Muscle of back (tissue), 11 donors: ENCODE results near the gene TIMM21. TPM values are rescaled to one million over a fixed set of nuclear protein-coding genes. Genes with fewer than 3 reads are reported as not detected.

Experiments used
- DNase-seq, 3 donors: peaks; one replicate each; pipeline versions ENCODE4 v3.0.0 to v3.0.0-alpha.2; 2013
- polyA plus RNA-seq, 10 donors: library from polyadenylated mRNA; unstranded; fragments of 120-200 nt; gene quantifications; one replicate each; pipeline ENCODE4 v1.2.1, GENCODE V29; 2013; ENCODE audit not compliant: insufficient read length in 10 of 10

The TIMM21 gene
- polyA plus RNA-seq, 10 donors, result 43.3 to 54.9 (median 47.5) TPM

DNA sequence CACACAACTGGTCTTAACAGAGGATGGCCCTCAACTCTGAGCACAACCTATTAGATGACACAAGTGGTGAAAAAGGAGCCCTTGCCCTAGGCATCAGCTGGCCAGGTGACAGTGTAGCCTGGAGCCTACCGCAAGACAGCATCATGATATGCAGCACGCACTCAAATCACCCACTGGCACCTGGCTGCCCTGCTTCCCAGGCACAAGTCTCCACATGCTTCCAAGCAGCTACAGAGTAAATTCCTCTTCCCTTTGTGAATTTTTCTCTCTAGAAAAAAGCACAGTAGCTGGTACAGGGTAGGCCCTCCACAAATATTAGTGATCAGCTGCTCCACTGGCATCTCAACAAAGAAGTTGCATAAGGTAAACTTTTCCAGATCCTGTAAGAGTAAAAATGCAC lies 6.7 kb upstream of the TIMM21 start:
- no peak for DNase-seq

DNA sequence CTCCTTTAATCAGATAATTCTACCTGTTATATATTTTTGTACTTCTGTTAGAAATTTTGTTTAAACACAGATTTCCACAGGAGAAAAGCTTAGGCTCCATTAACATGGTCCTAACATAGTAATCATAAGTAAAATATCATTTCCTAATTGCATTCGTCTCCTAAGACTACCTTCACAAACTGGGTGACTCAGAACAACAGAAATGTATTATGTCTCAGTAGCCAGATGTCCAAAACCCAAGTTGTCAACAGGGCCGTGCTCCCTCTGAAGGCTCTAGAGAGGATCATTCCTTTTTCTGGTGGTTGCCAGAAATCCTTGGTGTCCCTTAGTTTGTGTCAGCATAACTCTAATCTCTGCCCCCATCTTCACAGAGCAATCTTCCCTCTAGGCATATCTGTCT lies 6.1 kb upstream of the TIMM21 start:
- no peak for DNase-seq

DNA sequence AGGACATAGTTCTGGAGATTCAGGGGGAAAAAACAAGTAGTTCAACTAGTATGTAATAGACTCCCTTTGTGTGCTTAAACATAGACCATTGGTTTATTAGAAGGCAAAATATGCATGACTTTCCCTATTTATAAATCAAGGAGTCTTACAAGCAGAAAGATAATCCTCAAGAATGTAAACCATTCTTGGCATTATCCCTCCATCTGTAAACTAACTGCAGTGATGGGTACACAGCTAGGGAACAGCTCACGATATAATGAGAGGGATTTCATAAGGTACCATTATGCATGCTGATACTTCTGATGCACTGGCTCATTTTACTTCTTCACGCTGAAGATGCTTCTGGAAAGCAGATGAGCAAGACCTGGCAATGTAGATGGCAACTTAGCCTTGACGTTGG lies 1.6 kb upstream of the TIMM21 start:
- DNase-seq, result peak in 2 of 3 donors; percentile 10 to 25

DNA sequence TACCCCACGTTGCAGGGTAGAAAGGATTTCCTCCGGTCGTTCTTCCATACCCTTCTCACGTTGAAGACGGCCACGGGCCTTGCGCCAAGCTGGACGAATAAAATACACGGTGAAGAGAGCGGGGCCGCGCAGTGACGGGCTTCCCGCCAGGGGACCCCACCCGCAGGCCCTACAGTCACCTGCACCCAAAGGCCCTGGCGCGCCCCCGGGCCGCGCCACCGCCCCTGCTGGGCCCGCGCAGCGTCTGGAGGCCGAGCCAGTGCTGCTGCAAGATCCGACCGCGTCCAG lies 888 bp upstream of the TIMM21 start:
- no peak for DNase-seq

DNA sequence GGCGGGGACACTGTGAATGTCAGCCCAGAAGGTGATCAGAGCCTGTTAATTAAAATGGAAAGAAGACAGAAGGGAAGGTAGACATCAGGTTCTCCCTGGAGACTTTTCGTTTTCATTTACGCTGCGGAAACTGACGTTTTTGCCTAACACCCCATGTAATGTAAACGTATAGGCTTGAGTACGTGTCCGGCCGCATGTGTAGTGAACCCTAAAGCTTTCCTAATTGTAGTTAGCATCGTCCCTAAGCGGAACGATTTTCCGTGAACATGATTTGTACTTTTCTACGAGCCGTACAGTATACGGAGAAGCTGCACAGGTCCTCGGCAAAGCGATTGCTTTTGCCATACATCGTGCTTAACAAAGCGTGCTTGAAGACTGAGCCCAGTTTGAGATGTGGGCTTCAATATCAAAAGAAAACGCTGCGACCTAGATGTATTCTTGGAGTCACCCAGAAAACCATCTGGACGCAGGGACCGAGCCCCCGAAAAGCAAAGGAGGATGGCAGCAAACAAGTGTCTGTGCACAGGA lies 284 bp downstream of the TIMM21 start:
- DNase-seq, result no peak

DNA sequence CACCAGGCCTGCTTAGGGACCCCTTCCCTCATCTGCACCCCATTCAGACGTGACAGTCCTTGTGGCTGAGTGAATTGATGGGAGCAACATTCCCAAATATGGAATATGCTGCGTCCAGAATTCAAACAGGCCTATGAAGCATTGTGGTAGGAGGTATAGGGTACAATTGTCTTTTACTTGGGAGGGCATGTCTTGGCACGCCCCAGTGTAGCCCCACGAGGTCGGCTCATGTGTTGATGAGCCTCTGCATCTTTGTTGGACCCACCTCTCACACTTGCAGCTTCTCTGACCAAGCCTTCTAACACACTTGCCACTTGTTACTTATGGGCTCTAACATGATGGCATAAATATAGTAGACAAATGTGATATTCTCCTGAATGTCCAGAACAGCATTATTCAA lies 1.6 kb downstream of the TIMM21 start:
- no peak for DNase-seq

DNA sequence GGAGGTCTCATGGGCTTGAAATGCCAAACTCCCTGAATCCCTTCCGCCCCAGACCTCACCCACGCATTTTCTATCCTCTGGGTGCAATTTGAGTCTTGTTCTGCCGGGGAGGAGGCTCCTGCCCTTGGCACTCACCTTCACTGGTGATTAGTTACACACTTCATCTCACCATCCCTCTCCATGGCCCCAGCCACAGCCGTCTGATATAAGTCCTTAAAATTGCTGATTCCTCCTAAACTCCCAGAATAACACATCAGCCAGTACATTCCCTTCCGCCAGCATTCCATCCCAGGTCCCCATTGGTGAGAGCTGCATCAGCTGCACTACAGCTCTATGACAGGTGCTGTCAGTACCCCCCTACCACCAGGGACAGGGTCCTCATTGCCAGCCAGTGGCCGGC lies 3.9 kb downstream of the TIMM21 start:
- DNase-seq, result no peak

DNA sequence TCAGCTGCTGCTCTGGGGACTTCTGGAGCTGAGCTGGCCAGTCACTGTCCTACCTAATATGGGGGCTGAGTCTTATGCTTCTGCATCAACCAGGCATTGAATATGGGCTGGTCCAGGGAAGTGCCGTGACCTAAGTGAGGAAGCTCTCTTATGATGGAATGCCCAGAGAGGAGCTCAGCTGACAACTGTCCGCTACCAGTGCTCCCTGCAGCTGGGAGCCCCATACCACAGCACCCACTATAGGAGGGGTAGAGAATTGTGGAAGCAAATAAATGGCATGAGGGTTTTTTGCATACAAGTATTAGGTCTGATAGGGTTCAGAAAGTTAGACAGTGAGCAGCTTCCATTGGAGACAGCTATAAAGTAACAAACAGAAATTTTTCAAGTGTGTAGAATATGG lies 4.5 kb downstream of the TIMM21 start:
- no peak for DNase-seq

DNA sequence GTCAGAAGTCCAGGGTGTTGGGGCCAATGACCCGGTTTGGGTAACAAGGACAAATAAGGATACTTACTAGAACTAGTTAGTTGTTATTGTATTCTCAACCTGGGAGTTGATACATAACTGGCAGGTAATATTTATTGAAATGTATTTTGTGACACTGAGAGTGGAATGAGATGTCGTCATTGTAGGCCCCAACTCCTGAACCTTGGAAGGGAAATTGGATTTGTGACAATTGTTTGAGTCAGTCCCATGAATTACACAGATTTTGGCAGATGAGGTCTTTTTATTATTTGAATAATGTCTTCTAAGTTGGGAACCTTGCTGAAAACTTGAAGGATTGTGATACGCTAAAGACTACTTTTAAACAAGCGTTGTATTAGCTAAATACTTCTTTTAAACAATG lies 5.1 kb downstream of the TIMM21 start:
- no peak for DNase-seq

DNA sequence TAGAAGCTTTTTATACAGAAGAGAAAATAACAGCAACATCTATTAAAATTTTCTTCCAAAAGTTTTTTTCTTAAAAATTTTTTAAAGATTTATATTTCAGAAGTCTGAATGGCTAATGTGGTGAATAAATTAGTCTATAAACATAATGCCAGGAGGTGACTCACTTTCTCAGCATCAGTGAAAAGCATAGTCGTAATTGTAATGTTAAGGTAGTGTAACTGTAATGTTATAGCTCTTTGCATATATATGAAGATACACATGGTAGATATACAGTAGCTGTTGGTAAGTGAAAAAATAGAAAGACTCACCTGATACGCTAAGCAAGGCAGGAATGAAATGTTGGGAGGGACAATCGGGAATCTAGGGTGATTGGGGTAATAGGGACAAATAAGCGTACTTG lies 5.5 kb downstream of the TIMM21 start:
- no peak for DNase-seq

DNA sequence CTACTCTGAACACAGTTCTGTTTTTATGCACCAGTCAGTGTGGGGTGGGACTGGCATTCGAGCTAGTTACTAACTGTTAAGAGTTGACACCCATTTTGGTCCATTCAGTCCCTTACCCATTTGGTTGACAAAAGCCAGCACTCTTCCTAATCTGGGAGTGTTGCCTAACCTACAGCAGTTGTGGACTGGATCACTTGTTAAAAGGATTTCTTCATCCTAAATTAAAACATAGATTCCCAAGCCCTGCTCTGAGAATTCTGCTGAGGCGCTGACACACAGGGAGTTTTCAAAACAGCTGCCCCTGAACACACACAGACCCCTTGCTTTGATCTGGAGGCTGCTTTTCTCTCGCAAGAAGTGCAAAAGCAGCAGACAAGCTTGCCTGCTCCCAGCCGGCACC lies 6.4 kb downstream of the TIMM21 start:
- DNase-seq, result no peak

DNA sequence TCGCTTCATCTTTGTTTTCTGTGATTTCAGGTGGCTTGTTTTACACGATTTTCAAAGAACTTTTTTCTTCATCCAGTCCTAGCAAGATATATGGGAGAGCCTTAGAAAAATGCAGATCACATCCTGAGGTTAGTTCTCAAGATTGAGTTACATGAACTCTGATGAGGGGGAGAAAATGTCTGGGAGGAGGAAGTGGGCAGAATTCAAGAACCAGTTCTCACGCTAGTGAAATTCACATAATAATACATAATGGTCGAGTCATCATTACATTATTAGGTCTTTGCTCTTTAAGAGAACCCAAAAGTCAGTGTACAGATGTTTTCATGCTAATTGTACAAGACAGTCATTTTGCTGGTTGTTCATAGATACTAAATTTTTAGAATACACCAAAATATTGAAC lies 7.0 kb downstream of the TIMM21 start:
- no peak for DNase-seq

DNA sequence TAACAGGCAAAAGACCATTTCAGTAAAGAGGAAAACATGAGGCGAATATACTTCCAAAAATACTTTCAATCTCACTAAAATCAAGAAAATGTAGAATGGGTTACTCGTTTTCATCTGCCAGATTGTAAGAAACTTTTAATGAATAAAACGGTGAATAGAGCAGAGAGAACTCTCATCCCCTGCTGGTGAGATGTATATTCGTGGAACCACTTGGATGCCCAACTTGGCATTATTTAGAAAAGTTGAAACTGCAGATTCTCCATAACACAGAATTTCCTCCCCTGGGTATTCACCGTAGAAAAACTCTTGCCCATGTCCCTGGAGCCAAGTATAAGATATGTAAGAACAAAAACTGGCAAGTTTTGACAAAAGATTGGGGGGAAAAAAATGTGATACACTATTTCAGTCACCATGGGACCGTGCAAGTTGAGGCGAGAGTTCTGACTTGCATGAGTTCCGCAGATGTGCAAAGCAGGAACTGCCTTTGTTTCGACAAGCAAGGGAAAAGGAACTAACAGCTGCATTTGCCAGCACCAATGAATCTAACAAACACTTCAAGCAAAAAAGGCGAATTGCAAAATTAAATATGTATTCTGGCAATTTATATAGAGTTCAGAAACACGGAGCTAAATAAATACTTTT lies 14.8 kb downstream of the TIMM21 start:
- DNase-seq, result peak in 1 of 3 donors; percentile 28

DNA sequence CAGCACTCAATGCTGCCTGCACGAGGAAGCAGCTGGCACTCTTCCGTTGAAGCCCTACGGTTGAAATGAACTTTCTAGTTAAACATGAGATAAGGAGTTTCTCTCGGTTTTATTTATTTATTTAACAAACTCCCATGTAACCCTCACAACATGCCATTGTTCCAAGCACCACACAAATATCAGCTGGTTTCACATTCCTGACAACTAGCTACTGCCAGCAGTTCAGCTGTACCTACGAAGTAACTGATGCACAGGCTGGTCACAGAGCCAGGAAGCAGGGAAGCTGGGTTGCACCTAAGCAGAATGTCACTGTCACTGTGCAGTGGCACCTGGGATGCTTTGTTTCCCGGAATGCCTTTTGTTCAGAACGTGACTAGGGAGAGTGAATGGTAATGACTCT lies 18.1 kb downstream of the TIMM21 start:
- DNase-seq, result no peak

DNA sequence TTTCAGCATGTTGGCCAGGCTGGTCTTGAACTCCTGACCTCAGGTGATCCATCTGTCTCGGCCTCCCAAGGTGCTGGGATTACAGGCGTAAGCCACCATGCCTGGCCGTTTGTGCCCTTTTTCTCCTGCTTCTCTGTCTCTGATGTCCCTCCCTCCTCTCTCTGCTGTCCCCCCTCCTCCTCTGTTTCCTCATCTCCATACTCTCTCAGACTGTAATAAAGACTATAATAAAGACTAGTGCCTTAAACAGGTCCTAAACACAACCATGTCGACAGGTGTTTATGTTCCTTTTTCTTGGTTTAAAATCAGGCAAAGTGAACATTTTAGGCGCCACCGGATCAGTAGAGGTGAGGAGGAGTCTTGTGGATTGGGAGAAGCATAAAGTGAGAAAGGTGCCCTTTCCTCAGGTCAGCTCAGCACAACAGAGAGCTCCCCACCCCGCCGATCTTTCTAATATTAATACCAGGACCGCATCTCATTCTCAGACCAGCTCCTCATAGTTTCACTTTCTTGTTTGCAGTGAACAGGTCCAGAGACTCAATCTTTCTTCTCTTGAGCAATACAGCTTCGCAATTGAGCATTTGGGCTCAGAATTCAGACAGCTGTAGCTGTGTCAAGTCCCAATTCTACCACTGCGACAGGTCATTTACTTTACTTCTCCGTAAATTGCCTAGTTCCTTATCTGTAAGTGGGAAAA lies 23.7 kb downstream of the TIMM21 start:
- no peak for DNase-seq

DNA sequence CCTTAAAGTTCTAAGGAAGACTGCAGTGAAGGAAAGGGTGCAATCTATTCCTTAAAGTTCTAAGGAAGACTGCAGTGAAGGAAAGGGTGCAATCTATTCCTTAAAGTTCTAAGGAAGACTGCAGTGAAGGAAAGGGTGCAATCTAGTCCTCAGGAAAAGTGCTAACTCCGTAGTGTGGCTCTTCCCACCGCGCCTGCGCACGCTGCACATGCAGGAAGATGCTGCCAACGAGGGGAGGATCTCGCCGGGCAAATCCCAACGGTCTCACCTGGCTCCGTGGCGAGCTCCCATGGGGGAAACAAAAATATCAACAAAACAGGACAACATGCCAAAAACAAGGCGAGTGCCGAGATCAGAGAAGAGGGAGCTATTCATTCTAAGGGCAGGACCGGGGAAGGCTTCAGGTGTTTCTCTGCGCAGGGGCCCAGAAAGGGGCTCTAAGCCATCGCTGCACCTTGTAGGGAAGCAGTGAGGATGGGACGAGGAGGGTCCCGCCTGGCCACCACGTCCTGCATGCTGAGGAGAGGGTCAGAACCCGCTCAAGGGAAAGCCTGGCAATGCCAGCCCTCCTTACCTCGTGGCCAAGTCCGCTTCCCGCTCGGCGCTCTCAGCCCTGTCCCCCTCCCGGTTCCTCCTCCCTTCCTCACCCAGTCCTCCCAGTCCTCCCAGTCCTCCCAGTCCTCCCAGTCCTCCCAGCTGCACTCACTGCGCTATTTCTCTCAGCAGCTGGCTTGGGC lies 24.5 kb downstream of the TIMM21 start:
- no peak for DNase-seq

DNA sequence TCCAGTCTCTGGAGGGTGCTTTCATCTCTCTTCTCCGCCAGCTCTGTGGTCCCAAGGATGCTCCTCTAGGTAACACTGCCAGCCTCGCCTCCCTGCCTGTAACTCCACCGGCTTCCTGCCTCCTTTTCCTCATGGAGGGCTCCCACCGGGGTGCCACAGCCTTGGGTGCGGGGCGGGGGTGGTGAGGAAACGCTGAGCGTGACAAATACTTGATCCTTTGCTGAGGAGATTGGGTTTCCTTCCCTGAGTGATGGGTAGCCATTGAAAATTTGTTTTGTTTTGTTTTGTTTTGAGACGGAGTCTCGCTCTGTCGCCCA lies 25.1 kb downstream of the TIMM21 start:
- no peak for DNase-seq

DNA sequence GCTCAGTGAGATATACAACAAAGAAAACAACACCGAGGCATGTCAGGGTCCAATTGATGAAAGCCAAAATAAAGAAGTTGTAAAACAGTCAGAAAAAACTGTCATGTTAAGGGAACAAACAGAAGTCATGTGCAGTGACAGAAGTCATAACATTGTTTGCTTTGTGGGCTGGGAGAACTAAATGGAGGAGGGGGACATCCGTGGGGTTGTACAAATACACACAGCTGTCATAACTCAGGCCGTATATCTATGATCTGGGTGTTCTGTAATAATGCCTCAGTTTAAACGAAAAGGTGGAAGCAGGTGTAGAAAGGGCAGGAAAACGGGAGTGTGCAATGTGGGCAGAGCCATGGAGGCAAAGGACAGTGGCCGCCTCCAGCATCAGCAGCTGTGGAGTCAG lies 27.3 kb downstream of the TIMM21 start:
- no peak for DNase-seq

DNA sequence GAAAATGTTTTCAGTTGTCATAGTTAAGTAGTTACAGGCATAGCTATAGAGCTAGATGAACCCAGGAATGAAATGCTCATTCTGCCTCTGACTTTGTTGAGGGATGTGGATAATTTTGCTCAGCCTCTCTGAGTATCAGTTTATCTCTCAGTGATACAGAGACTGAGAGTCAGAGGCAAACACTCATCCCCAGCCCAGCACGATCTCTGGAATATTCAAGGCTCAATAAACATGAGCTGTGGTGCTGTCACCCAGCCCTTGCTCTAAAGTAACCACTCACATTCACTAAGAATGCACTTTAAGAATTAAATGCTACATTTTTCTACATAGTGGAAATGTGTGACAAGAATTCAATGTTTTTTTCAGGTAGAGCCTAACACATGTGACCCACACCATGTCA lies 30.6 kb downstream of the TIMM21 start:
- no peak for DNase-seq

DNA sequence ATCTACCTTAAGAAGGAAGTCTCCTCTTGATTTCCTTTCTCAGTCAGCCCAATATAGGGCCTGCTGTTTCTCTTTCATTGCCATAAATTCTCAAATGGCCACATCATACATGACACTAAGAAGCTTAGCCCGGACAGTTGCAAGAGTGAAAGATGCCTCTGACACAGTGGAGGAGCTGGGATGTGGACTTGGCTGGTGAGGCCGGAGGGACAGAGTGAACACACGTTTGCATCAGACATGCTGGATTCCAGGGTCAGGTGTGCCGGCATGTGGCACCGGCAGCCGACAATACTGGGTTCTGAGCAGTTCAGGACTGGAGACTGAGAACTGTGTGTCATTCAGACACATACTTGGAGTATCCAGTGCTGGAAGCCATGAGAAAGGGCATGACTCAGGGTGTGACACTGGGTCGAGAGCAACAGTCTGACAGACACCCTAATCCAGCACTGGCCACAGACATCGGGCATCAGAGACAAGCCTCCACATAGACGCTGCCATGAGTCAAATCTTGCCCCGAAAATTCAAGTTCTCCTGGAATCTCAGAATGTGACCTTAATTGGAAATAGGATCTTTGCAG lies 31.4 kb downstream of the TIMM21 start:
- DNase-seq, result no peak

DNA sequence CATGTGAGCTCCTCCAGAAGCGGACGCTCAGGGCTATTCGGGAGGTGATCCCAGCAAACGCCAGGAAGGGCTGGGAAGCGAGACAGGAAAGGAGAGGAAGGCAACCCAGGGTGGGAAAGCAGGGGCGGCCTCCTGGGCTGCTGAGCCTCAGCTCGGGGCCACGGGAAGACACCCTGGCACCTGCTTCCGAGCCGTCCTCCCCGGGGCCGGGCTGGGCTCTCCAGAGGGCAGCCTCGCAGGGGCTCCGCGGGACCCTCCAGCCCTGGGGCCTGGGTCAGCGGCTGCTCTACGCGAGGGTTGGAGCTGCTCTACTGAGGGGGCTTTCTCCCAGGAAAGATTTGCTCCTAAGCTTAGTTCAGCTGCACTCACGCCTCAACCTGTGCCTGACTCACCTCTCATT lies 34.0 kb downstream of the TIMM21 start:
- no peak for DNase-seq

DNA sequence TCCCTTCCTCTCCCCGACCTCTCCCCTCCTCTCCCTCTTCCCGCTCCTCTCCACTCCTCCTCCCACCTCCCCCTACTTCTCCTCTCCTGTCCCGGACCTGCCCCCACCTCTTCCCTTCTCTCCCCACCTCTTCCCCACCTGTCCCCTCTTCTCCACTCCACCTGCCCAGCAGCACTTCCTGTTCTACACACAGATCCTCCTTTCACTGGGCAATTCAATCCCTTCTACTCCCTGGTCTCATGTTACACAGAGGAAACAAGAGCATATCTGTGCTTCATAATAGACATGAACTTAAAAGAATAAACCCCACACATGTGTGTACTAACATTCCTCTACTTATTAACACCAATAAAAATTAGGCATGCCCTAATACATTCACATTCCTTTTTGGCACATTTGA lies 34.8 kb downstream of the TIMM21 start:
- no peak for DNase-seq

DNA sequence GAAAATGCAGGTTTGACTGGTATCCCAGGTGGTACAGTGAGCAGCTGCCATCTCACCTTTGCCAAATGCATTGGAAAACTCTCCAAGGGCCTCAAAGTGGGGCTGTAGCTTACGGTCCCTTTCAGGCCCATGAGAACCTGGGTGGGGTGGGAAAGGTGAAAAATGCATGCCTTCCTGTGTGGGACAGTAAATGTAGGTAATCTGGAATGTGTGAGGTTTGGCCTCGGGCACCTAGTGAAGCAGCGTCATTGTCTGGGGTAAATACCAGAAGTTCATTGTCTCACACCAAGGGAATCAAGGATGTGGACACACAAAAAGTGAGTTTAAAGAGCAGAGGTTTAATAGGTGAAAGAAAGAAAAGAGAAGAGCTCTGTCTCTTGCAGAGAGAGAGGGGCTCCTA lies 36.6 kb downstream of the TIMM21 start:
- DNase-seq, result no peak
